Measurements from ENCODE around the gene DSTYK. TPM values are rescaled to one million over a fixed set of nuclear protein-coding genes. Genes with fewer than 3 reads are reported as not detected.

The DSTYK gene
- polyA plus RNA-seq, 1 donor from 2014 or later: 12.1 TPM

DNA sequence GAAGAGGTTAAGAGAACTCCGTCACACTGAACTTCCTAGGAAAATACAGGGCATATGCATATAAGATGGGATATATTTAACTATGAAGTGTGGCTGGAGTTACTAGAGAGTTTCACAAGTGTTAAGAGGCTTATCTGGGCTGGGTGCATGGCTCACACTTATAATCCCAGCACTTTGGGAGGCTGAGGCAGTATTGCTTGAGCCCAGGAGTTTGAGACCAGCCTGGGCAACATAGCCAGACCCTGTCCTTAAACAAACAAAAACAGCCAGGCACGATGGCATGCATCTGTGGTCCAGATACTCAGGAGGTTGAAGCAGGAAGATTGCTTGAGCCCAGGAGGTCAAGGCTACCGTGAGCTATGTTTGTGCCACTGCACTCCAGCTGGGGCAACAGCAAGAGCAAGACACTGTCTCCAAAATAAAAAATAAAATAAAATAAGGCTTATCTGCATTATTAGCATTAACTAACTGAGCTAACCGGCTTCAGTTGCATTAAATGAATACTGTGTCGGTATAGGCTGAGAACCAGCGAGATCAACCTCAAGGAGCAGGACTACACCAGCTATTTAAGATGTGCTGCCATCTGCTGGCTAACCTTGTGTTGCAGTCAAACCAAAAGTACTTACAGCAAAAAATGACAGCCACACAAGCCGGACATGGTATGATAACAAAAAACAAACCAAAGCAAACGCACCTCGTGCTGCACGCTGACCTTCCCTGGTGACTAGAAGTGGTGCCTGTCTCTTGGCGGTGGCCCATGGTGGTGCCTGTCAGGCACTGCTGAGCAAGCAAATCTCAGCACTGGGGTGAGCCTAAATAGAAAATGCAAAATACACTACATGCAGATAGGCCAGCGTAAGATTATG, 70.0 kb downstream of the DSTYK start:
- Histone ChIP-seq H3K4me2 (ENCODE audit: low read length) (no peak overlapping the region), H3F3A (ENCODE audit: insufficient read depth, low read length, poor library complexity, severe bottlenecking) (no peaks in the 10 kb centered on the region), H3K4me3 (ENCODE audit: low read length) (no peak overlapping the region), H3K9me2 (ENCODE audit: insufficient read depth, low read length) (no peaks in the 10 kb centered on the region), H3K27me3 (ENCODE audit: insufficient read depth, low read depth, low read length) (no peaks in the 10 kb centered on the region), H2AFZ (ENCODE audit: low read depth, low read length) (no peak overlapping the region), H3K36me3 (ENCODE audit: insufficient read depth, low read length) (no peaks in the 10 kb centered on the region), H3K9ac (ENCODE audit: low read length) (no peak overlapping the region), H3K9me3 (ENCODE audit: low read length) (no peaks in the 10 kb centered on the region), H3K27ac (ENCODE audit: low read length) (no peak overlapping the region), H3K79me2 (replicated peaks; ENCODE audit: insufficient read depth, low read length) (no peaks in the 10 kb centered on the region), H4K20me1 (ENCODE audit: insufficient read depth) (no peaks in the 10 kb centered on the region)
- TF ChIP-seq MXI1 (conservative IDR thresholded peaks at IDR 0.05; ENCODE audit: poor library complexity, severe bottlenecking): peak; percentile 15
- peak; percentile 72 for TF ChIP-seq RAD21 (conservative IDR thresholded peaks at IDR 0.05)
- no peak for TF ChIP-seq TAF1 (IDR thresholded peaks at IDR 0.05; ENCODE audit: low read depth)
- no peak for TF ChIP-seq POLR2AphosphoS5 (IDR thresholded peaks at IDR 0.05)
- TF ChIP-seq, protein P1, sequence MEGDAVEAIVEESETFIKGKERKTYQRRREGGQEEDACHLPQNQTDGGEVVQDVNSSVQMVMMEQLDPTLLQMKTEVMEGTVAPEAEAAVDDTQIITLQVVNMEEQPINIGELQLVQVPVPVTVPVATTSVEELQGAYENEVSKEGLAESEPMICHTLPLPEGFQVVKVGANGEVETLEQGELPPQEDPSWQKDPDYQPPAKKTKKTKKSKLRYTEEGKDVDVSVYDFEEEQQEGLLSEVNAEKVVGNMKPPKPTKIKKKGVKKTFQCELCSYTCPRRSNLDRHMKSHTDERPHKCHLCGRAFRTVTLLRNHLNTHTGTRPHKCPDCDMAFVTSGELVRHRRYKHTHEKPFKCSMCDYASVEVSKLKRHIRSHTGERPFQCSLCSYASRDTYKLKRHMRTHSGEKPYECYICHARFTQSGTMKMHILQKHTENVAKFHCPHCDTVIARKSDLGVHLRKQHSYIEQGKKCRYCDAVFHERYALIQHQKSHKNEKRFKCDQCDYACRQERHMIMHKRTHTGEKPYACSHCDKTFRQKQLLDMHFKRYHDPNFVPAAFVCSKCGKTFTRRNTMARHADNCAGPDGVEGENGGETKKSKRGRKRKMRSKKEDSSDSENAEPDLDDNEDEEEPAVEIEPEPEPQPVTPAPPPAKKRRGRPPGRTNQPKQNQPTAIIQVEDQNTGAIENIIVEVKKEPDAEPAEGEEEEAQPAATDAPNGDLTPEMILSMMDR (IDR thresholded peaks at IDR 0.05; ENCODE audit: poor library complexity, severe bottlenecking): peak; percentile 87
- peak; percentile 83 for TF ChIP-seq SMC3 (conservative IDR thresholded peaks at IDR 0.05; ENCODE audit: poor library complexity)
- no peak for TF ChIP-seq EP300 (conservative IDR thresholded peaks at IDR 0.05; ENCODE audit: poor library complexity, severe bottlenecking)

GRCh38 chr1:205140113-205140512, 71.4 kb downstream of the DSTYK start:
- no peaks in the 10 kb centered on the region for H3K79me2 ChIP-seq (replicated peaks; ENCODE audit: insufficient read depth, low read length)
- H3K9me3 ChIP-seq (ENCODE audit: low read length): no peaks in the 10 kb centered on the region
- no peak overlapping the region for H2AFZ ChIP-seq (ENCODE audit: low read depth, low read length)
- TF ChIP-seq TAF1 (IDR thresholded peaks at IDR 0.05; ENCODE audit: low read depth): no peak
- no peaks in the 10 kb centered on the region for H3K9me2 ChIP-seq (ENCODE audit: insufficient read depth, low read length)
- H3F3A ChIP-seq (ENCODE audit: insufficient read depth, low read length, poor library complexity, severe bottlenecking): no peaks in the 10 kb centered on the region
- H3K27me3 ChIP-seq (ENCODE audit: insufficient read depth, low read depth, low read length): no peaks in the 10 kb centered on the region
- no peak overlapping the region for H3K27ac ChIP-seq (ENCODE audit: low read length)
- H4K20me1 ChIP-seq (ENCODE audit: insufficient read depth): no peaks in the 10 kb centered on the region
- H3K4me3 ChIP-seq (ENCODE audit: low read length): no peak overlapping the region
- H3K36me3 ChIP-seq (ENCODE audit: insufficient read depth, low read length): no peaks in the 10 kb centered on the region
- no peak overlapping the region for H3K4me2 ChIP-seq (ENCODE audit: low read length)
- no peak overlapping the region for H3K9ac ChIP-seq (ENCODE audit: low read length)

- H3K27ac ChIP-seq (ENCODE audit: low read length): no peak overlapping the region
These were observed 73.6 kb downstream of the DSTYK start for GRCh38 chr1:205137901-205138300.

More at GRCh38 chr1:205137901-205138300, 73.6 kb downstream of the DSTYK start:
- Histone ChIP-seq H3K79me2 (replicated peaks; ENCODE audit: insufficient read depth, low read length) (no peaks in the 10 kb centered on the region), H3K9me3 (ENCODE audit: low read length) (no peaks in the 10 kb centered on the region), H4K20me1 (ENCODE audit: insufficient read depth) (no peaks in the 10 kb centered on the region), H3K9me2 (ENCODE audit: insufficient read depth, low read length) (no peaks in the 10 kb centered on the region), H2AFZ (ENCODE audit: low read depth, low read length) (no peak overlapping the region), H3K4me2 (ENCODE audit: low read length) (no peak overlapping the region), H3K27me3 (ENCODE audit: insufficient read depth, low read depth, low read length) (no peaks in the 10 kb centered on the region), H3K4me3 (ENCODE audit: low read length) (no peak overlapping the region), H3K36me3 (ENCODE audit: insufficient read depth, low read length) (no peaks in the 10 kb centered on the region), H3F3A (ENCODE audit: insufficient read depth, low read length, poor library complexity, severe bottlenecking) (no peaks in the 10 kb centered on the region), H3K9ac (ENCODE audit: low read length) (no peak overlapping the region)
- TF ChIP-seq TAF1 (IDR thresholded peaks at IDR 0.05; ENCODE audit: low read depth) (no peak), RAD21 (conservative IDR thresholded peaks at IDR 0.05) (no peak), MXI1 (conservative IDR thresholded peaks at IDR 0.05; ENCODE audit: poor library complexity, severe bottlenecking) (no peak), EP300 (conservative IDR thresholded peaks at IDR 0.05; ENCODE audit: poor library complexity, severe bottlenecking) (no peak), POLR2AphosphoS5 (IDR thresholded peaks at IDR 0.05) (no peak), SMC3 (conservative IDR thresholded peaks at IDR 0.05; ENCODE audit: poor library complexity) (no peak), EZH2 (IDR thresholded peaks at IDR 0.05; ENCODE audit: borderline replicate concordance, insufficient read depth, low read length, poor library complexity, severe bottlenecking) (no peak)
- TF ChIP-seq, protein P1 (IDR thresholded peaks at IDR 0.05; ENCODE audit: poor library complexity, severe bottlenecking): no peak
- TF ChIP-seq, protein P2, sequence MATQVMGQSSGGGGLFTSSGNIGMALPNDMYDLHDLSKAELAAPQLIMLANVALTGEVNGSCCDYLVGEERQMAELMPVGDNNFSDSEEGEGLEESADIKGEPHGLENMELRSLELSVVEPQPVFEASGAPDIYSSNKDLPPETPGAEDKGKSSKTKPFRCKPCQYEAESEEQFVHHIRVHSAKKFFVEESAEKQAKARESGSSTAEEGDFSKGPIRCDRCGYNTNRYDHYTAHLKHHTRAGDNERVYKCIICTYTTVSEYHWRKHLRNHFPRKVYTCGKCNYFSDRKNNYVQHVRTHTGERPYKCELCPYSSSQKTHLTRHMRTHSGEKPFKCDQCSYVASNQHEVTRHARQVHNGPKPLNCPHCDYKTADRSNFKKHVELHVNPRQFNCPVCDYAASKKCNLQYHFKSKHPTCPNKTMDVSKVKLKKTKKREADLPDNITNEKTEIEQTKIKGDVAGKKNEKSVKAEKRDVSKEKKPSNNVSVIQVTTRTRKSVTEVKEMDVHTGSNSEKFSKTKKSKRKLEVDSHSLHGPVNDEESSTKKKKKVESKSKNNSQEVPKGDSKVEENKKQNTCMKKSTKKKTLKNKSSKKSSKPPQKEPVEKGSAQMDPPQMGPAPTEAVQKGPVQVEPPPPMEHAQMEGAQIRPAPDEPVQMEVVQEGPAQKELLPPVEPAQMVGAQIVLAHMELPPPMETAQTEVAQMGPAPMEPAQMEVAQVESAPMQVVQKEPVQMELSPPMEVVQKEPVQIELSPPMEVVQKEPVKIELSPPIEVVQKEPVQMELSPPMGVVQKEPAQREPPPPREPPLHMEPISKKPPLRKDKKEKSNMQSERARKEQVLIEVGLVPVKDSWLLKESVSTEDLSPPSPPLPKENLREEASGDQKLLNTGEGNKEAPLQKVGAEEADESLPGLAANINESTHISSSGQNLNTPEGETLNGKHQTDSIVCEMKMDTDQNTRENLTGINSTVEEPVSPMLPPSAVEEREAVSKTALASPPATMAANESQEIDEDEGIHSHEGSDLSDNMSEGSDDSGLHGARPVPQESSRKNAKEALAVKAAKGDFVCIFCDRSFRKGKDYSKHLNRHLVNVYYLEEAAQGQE (IDR thresholded peaks at IDR 0.05; ENCODE audit: borderline replicate concordance): no peak

Data from neural cell (in vitro differentiated cells).